Endothelial cell of hepatic sinusoid (primary cell): ENCODE results near the gene KDM5C.

Experiments used
- in situ Hi-C: cut with HindIII; loops from 2 replicates; pipeline ENCODE4 v1.10.0; 2017; ENCODE audit warnings: low sequenced_read_pairs

The KDM5C gene

GRCh38 chrX:53224860-53225797 is at the start of gene KDM5C:
Gene KDM5C (minus strand): TSS chrX:53225207. CDS start chrX:53224889, 318 bp downstream.
- in situ Hi-C loops: no loop called here

GRCh38 chrX:53272808-53273337 is 47.9 kb upstream of the KDM5C start:
- in situ Hi-C loops: no loop called here

- in situ Hi-C loops: no loop called here
These were observed 44.6 kb upstream of the KDM5C start for GRCh38 chrX:53269536-53270107.

- in situ Hi-C loops: no loop called here
These were observed 43.2 kb upstream of the KDM5C start for GRCh38 chrX:53268173-53268572.

- in situ Hi-C loops: no loop called here
These were observed 41.9 kb upstream of the KDM5C start for GRCh38 chrX:53266914-53267313.

- in situ Hi-C loops: no loop called here
These were observed 41.0 kb upstream of the KDM5C start for GRCh38 chrX:53265771-53266574.

- in situ Hi-C loops: no loop called here
These were observed 38.6 kb upstream of the KDM5C start for GRCh38 chrX:53263597-53264094.

- in situ Hi-C loops: no loop called here
These were observed 37.9 kb upstream of the KDM5C start for GRCh38 chrX:53262918-53263394.

- in situ Hi-C loops: no loop called here
These were observed 37.3 kb upstream of the KDM5C start for GRCh38 chrX:53262189-53262917.

GRCh38 chrX:53261355-53261972 is 36.5 kb upstream of the KDM5C start:
- in situ Hi-C loops: no loop called here

GRCh38 chrX:53260836-53261235 is 35.8 kb upstream of the KDM5C start:
- in situ Hi-C loops: no loop called here

- in situ Hi-C loops: no loop called here
These were observed 32.8 kb upstream of the KDM5C start for GRCh38 chrX:53257670-53258423.

GRCh38 chrX:53257166-53257565 is 32.2 kb upstream of the KDM5C start:
- in situ Hi-C loops: no loop called here

GRCh38 chrX:53256446-53257041 is 31.5 kb upstream of the KDM5C start:
- in situ Hi-C loops: no loop called here

- in situ Hi-C loops: no loop called here
These were observed 30.8 kb upstream of the KDM5C start for GRCh38 chrX:53255738-53256191.

GRCh38 chrX:53254570-53255461 is 29.8 kb upstream of the KDM5C start:
- in situ Hi-C loops: loop anchor here (5.0 kb wide), 1 partner anchor 38 kb away; no protein-coding TSS in a partner anchor

- in situ Hi-C loops: loop anchor here (5.0 kb wide), 1 partner anchor 36 kb away; no protein-coding TSS in a partner anchor
These were observed 28.4 kb upstream of the KDM5C start for GRCh38 chrX:53253293-53254020.
